CD4-positive, alpha-beta T cell treated with Interleukin-6 for 4 hours (primary cell): ENCODE data around the gene CCDC146.
"Not testable (repeated sequence)": the region's sequence is repeated elsewhere in the genome, so short reads cannot be mapped to it uniquely, and the experiment has no call there.

Experiments used
- DNase-seq: peaks from one replicate; pipeline ENCODE4 v3.0.0-alpha.2; 2020; ENCODE audit warnings: mixed read lengths

Gene CCDC146

GRCh38 chr7:77121860-77122681 is at the start of gene CCDC146:
TSS of gene CCDC146 (plus strand) at chr7:77122615. CDS start at chr7:77167669, 45,054 bp downstream.
- peak; percentile 95 for DNase-seq

- not testable (repeated sequence) for DNase-seq
Measured at GRCh38 chr7:77074786-77075396, 47.5 kb upstream of the CCDC146 start.

- not testable (repeated sequence) for DNase-seq
Measured at GRCh38 chr7:77077060-77077459, 45.4 kb upstream of the CCDC146 start.

- DNase-seq = not testable (repeated sequence)
Measured at GRCh38 chr7:77079112-77079511, 43.3 kb upstream of the CCDC146 start.

- DNase-seq = not testable (repeated sequence)
Measured at GRCh38 chr7:77079624-77080023, 42.8 kb upstream of the CCDC146 start.

- not testable (repeated sequence) for DNase-seq
Measured at GRCh38 chr7:77080236-77080635, 42.2 kb upstream of the CCDC146 start.

GRCh38 chr7:77082192-77082591 is 40.2 kb upstream of the CCDC146 start:
- not testable (repeated sequence) for DNase-seq

GRCh38 chr7:77092301-77092700 is 30.1 kb upstream of the CCDC146 start:
- DNase-seq = not testable (repeated sequence)

- not testable (repeated sequence) for DNase-seq
Measured at GRCh38 chr7:77100501-77100900, 21.9 kb upstream of the CCDC146 start.

GRCh38 chr7:77101187-77101586 is 21.2 kb upstream of the CCDC146 start:
- not testable (repeated sequence) for DNase-seq

GRCh38 chr7:77102671-77103070 is 19.7 kb upstream of the CCDC146 start:
- not testable (repeated sequence) for DNase-seq

- not testable (repeated sequence) for DNase-seq
Measured at GRCh38 chr7:77105904-77106303, 16.5 kb upstream of the CCDC146 start.

- not testable (repeated sequence) for DNase-seq
Measured at GRCh38 chr7:77107659-77108058, 14.8 kb upstream of the CCDC146 start.

- DNase-seq = not testable (repeated sequence)
Measured at GRCh38 chr7:77108362-77108761, 14.1 kb upstream of the CCDC146 start.

- not testable (repeated sequence) for DNase-seq
Measured at GRCh38 chr7:77112719-77113306, 9.6 kb upstream of the CCDC146 start.

GRCh38 chr7:77125486-77125885 is 3.1 kb downstream of the CCDC146 start:
- not testable (repeated sequence) for DNase-seq

GRCh38 chr7:77127009-77127408 is 4.6 kb downstream of the CCDC146 start:
- DNase-seq = not testable (repeated sequence)

GRCh38 chr7:77128582-77129410 is 6.4 kb downstream of the CCDC146 start:
- not testable (repeated sequence) for DNase-seq

- not testable (repeated sequence) for DNase-seq
Measured at GRCh38 chr7:77131781-77132180, 9.4 kb downstream of the CCDC146 start.

- not testable (repeated sequence) for DNase-seq
Measured at GRCh38 chr7:77138668-77139067, 16.3 kb downstream of the CCDC146 start.

- not testable (repeated sequence) for DNase-seq
Measured at GRCh38 chr7:77140291-77140690, 17.9 kb downstream of the CCDC146 start.

- DNase-seq = not testable (repeated sequence)
Measured at GRCh38 chr7:77152232-77152631, 29.8 kb downstream of the CCDC146 start.
